ENCODE data around the gene RPS6KL1.

Gene RPS6KL1

GRCh38 chr14:74953686-74954085, 30.6 kb upstream of the RPS6KL1 start:
- Histone ChIP-seq H3K4me3 (ENCODE audit: low read depth in 1 of 2, low read length in 2 of 2) (no peak overlapping the region), H3K4me1 (ENCODE audit: insufficient read depth, low read length) (no peaks in the 10 kb centered on the region), H3K36me3 (ENCODE audit: insufficient read depth, low read length) (no peaks in the 10 kb centered on the region), H3K79me2 (ENCODE audit: insufficient read depth, low read length) (no peaks in the 10 kb centered on the region), H2AFZ (ENCODE audit: low read depth, low read length) (no peak overlapping the region), H3K9ac (ENCODE audit: low read depth, low read length) (no peak overlapping the region), H3K9me3 (ENCODE audit: insufficient read depth, low read length, severe bottlenecking) (no peaks in the 10 kb centered on the region), H4K20me1 (ENCODE audit: insufficient read depth, low read length) (no peaks in the 10 kb centered on the region), H3K27me3 (ENCODE audit: insufficient read depth, low read length, poor library complexity) (no peaks in the 10 kb centered on the region), H3K27ac (ENCODE audit: low read length) (no peak overlapping the region), H3K4me2 (ENCODE audit: insufficient read depth, low read length) (no peak overlapping the region)
- ATAC-seq (ENCODE audit: insufficient read depth, low read depth) = no peak
- DNase-seq = no peak
- TF ChIP-seq EZH2 (IDR thresholded peaks at IDR 0.05; ENCODE audit: borderline replicate concordance, low read depth, low read length, severe bottlenecking) = no peak
- no peak for TF ChIP-seq CTCF (IDR thresholded peaks at IDR 0.05; ENCODE audit: borderline replicate concordance, extremely low read depth, low read length, poor library complexity, severe bottlenecking)

GRCh38 chr14:74952697-74953484, 29.8 kb upstream of the RPS6KL1 start:
- Histone ChIP-seq H3K27me3 (ENCODE audit: insufficient read depth, low read length, poor library complexity) (no peaks in the 10 kb centered on the region), H3K4me1 (ENCODE audit: insufficient read depth, low read length) (no peaks in the 10 kb centered on the region), H3K9ac (ENCODE audit: low read depth, low read length) (no peak overlapping the region), H3K27ac (ENCODE audit: low read length) (no peak overlapping the region), H2AFZ (ENCODE audit: low read depth, low read length) (no peak overlapping the region), H3K4me2 (ENCODE audit: insufficient read depth, low read length) (no peak overlapping the region), H3K79me2 (ENCODE audit: insufficient read depth, low read length) (no peaks in the 10 kb centered on the region), H3K4me3 (ENCODE audit: low read depth in 1 of 2, low read length in 2 of 2) (no peak overlapping the region), H4K20me1 (ENCODE audit: insufficient read depth, low read length) (no peaks in the 10 kb centered on the region), H3K9me3 (ENCODE audit: insufficient read depth, low read length, severe bottlenecking) (no peaks in the 10 kb centered on the region), H3K36me3 (ENCODE audit: insufficient read depth, low read length) (no peaks in the 10 kb centered on the region)
- DNase-seq (no peak), ATAC-seq (ENCODE audit: insufficient read depth, low read depth) (no peak)
- TF ChIP-seq EZH2 (IDR thresholded peaks at IDR 0.05; ENCODE audit: borderline replicate concordance, low read depth, low read length, severe bottlenecking) (no peak), CTCF (IDR thresholded peaks at IDR 0.05; ENCODE audit: borderline replicate concordance, extremely low read depth, low read length, poor library complexity, severe bottlenecking) (no peak)

GRCh38 chr14:74952180-74952665, 29.2 kb upstream of the RPS6KL1 start:
- no peak overlapping the region for H3K4me3 ChIP-seq (ENCODE audit: low read depth in 1 of 2, low read length in 2 of 2)
- no peak overlapping the region for H3K27ac ChIP-seq (ENCODE audit: low read length)
- DNase-seq (no peak), ATAC-seq (ENCODE audit: insufficient read depth, low read depth) (no peak)
- no peaks in the 10 kb centered on the region for H3K36me3 ChIP-seq (ENCODE audit: insufficient read depth, low read length)
- no peaks in the 10 kb centered on the region for H3K9me3 ChIP-seq (ENCODE audit: insufficient read depth, low read length, severe bottlenecking)
- no peak overlapping the region for H3K9ac ChIP-seq (ENCODE audit: low read depth, low read length)
- no peaks in the 10 kb centered on the region for H3K4me1 ChIP-seq (ENCODE audit: insufficient read depth, low read length)
- H3K79me2 ChIP-seq (ENCODE audit: insufficient read depth, low read length) = no peaks in the 10 kb centered on the region
- H3K4me2 ChIP-seq (ENCODE audit: insufficient read depth, low read length) = no peak overlapping the region
- TF ChIP-seq CTCF (IDR thresholded peaks at IDR 0.05; ENCODE audit: borderline replicate concordance, extremely low read depth, low read length, poor library complexity, severe bottlenecking) (no peak), EZH2 (IDR thresholded peaks at IDR 0.05; ENCODE audit: borderline replicate concordance, low read depth, low read length, severe bottlenecking) (no peak)
- no peaks in the 10 kb centered on the region for H4K20me1 ChIP-seq (ENCODE audit: insufficient read depth, low read length)
- H3K27me3 ChIP-seq (ENCODE audit: insufficient read depth, low read length, poor library complexity) = no peaks in the 10 kb centered on the region
- no peak overlapping the region for H2AFZ ChIP-seq (ENCODE audit: low read depth, low read length)

Data from DND-41 (cell line).